ENCODE data around the gene ATAD1. TPM values are rescaled to one million over a fixed set of nuclear protein-coding genes. Genes with fewer than 3 reads are reported as not detected.
A peak's percentile ranks its signal among the peaks of the same experiment; 100 is the strongest.

ATAD1 gene
- polyA plus RNA-seq, 3 donors: 6.3 to 13.2 (median 10.2) TPM

DNA sequence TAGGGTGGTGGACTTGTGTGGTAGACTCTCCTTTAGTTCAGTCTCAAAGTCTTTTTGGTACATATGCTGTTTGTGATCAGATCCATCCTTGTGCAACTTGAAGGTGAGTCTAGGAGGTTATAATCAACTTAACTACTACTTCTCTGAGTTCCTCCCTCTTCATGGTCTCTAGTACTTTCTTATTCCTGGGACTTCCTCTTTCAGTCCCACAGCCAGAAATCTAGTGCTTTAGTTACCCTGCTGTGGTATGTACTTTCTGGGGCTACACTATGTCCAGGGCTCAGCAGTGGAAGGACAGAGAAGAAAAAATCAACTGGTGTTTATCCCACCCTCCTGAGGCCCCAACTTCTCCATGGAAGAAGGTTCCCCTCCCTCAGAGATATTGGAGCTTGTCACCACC, 19.4 kb upstream of the ATAD1 start:
- Mint-ChIP-seq H3K27me3 (ENCODE audit: low read depth in 3 of 3) (peaks cover 0 to 4% (median 2%) of the 10 kb centered on the region in 3 donors), H3K4me1 (peaks cover 6% of the 10 kb centered on the region), H3K4me3 (no peak overlapping the region), H3K36me3 (no peaks in the 10 kb centered on the region), H3K9me3 (no peaks in the 10 kb centered on the region), H3K27ac (peak overlapping the region in 1 of 7 donors; percentile 63)
- Histone ChIP-seq H3K4me1 (ENCODE audit: control insufficient read depth in 1 of 2, insufficient read depth in 2 of 2, low read length in 2 of 2) (peaks cover 0 to 3% of the 10 kb centered on the region in 2 donors), H3K4me3 (replicated peaks in 1 of 3; ENCODE audit: low read depth in 2 of 3, low read length in 3 of 3) (no peak overlapping the region), H3K36me3 (replicated peaks in 1 of 2; ENCODE audit: control insufficient read depth in 1 of 2, insufficient read depth in 2 of 2, low read length in 2 of 2) (no peaks in the 10 kb centered on the region), H3K9me3 (replicated peaks in 1 of 2; ENCODE audit: control insufficient read depth in 1 of 2, insufficient read depth in 1 of 2, low read length in 2 of 2) (no peaks in the 10 kb centered on the region), H3K4me2 (replicated peaks; ENCODE audit: extremely low read depth, low read length, poor library complexity, severe bottlenecking) (no peak overlapping the region), H3K27me3 (ENCODE audit: control insufficient read depth in 2 of 2, insufficient read depth in 2 of 2, low read length in 2 of 2) (no peaks in the 10 kb centered on the region), H3K9ac (ENCODE audit: insufficient read depth, low read length, poor library complexity, severe bottlenecking) (no peak overlapping the region), H3K27ac (ENCODE audit: low read depth in 1 of 2, low read length in 2 of 2) (no peak overlapping the region), H4K20me1 (ENCODE audit: insufficient read depth, low read length) (no peaks in the 10 kb centered on the region), H3K79me2 (ENCODE audit: insufficient read depth, low read length) (no peaks in the 10 kb centered on the region), H2AFZ (ENCODE audit: insufficient read depth, low read depth, low read length, poor library complexity, severe bottlenecking) (no peak overlapping the region)
- intact Hi-C loops (cut with micrococcal nuclease): no loop called here
- TF ChIP-seq CTCF (IDR thresholded peaks at IDR 0.05): no peak
- peak in 2 of 3 donors; percentile 26 to 31 for DNase-seq

DNA sequence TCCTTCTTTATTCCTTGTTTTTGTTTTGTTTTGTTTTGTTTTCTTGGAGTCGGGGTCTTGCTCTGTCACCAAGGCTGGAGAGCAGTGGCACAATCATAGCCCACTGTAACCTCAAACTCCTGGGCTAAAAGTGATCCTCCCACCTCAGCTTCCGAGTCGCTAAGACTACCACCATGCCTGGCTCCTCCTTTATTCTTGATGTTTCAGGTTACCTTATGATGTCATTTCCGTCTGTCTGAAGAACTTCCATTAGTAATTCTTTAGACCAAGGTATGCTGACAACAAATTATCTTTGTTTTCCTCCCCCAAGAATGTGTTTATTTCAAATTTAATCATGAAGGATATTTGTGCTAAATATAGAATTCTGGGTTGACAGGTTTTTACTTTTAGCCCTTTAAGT, 18.1 kb upstream of the ATAD1 start:
- Histone ChIP-seq H3K79me2 (ENCODE audit: insufficient read depth, low read length) (no peaks in the 10 kb centered on the region), H3K9ac (ENCODE audit: insufficient read depth, low read length, poor library complexity, severe bottlenecking) (no peak overlapping the region), H3K4me2 (replicated peaks; ENCODE audit: extremely low read depth, low read length, poor library complexity, severe bottlenecking) (no peak overlapping the region), H3K27me3 (ENCODE audit: control insufficient read depth in 2 of 2, insufficient read depth in 2 of 2, low read length in 2 of 2) (no peaks in the 10 kb centered on the region), H2AFZ (ENCODE audit: insufficient read depth, low read depth, low read length, poor library complexity, severe bottlenecking) (no peak overlapping the region), H3K36me3 (replicated peaks in 1 of 2; ENCODE audit: control insufficient read depth in 1 of 2, insufficient read depth in 2 of 2, low read length in 2 of 2) (no peaks in the 10 kb centered on the region), H3K4me3 (replicated peaks in 1 of 3; ENCODE audit: low read depth in 2 of 3, low read length in 3 of 3) (no peak overlapping the region), H3K27ac (ENCODE audit: low read depth in 1 of 2, low read length in 2 of 2) (no peak overlapping the region), H4K20me1 (ENCODE audit: insufficient read depth, low read length) (no peaks in the 10 kb centered on the region), H3K4me1 (ENCODE audit: control insufficient read depth in 1 of 2, insufficient read depth in 2 of 2, low read length in 2 of 2) (peaks cover 0 to 3% of the 10 kb centered on the region in 2 donors), H3K9me3 (replicated peaks in 1 of 2; ENCODE audit: control insufficient read depth in 1 of 2, insufficient read depth in 1 of 2, low read length in 2 of 2) (no peaks in the 10 kb centered on the region)
- peaks cover 6% of the 10 kb centered on the region for H3K4me1 Mint-ChIP-seq
- no peak overlapping the region for H3K4me3 Mint-ChIP-seq
- intact Hi-C loops (cut with micrococcal nuclease): no loop called here
- no peaks in the 10 kb centered on the region for H3K9me3 Mint-ChIP-seq
- H3K36me3 Mint-ChIP-seq: no peaks in the 10 kb centered on the region
- TF ChIP-seq CTCF (IDR thresholded peaks at IDR 0.05): no peak
- 90% methylated on average over 2 of the region's 4 CpGs for WGBS (ENCODE audit: insufficient coverage)
- peaks cover 0 to 4% (median 2%) of the 10 kb centered on the region in 3 donors for H3K27me3 Mint-ChIP-seq (ENCODE audit: low read depth in 3 of 3)
- peak overlapping the region in 1 of 7 donors; percentile 48 for H3K27ac Mint-ChIP-seq
- DNase-seq: no peak

Measured in CD14-positive monocyte (primary cell).